SK-N-SH treated with all-trans-retinoic acid at 6 μM for 48 hours (cell line): Measurements from ENCODE around the gene MIB2.

ENCODE experiments used
- ATAC-seq: fragments of 200-7000 bp; cut with Tn5 transposase; 3 replicates; pipeline ENCODE4 v1.9.1; 2020; ENCODE audit warnings: mild to moderate bottlenecking, moderate library complexity
- CREB5 ChIP-seq: fragments of 250-450 bp; sonication (Bioruptor Pico); IDR thresholded peaks from 2 replicates; pipeline ENCODE4 v1.5.1; 2020; ENCODE audit warnings: low read depth, mild to moderate bottlenecking, moderate library complexity
- CSDC2 ChIP-seq: fragments of 250-450 bp; sonication (Bioruptor Pico); IDR thresholded peaks from 2 replicates; pipeline ENCODE4 v1.5.0; 2020; ENCODE audit warnings: mild to moderate bottlenecking, moderate library complexity
- ESRRG ChIP-seq: fragments of 250-450 bp; sonication (Bioruptor Pico); IDR thresholded peaks from 2 replicates; pipeline ENCODE4 v1.6.1; 2021; ENCODE audit warnings: mild to moderate bottlenecking
- OSR1 ChIP-seq: fragments of 250-450 bp; sonication (Bioruptor Pico); IDR thresholded peaks from 2 replicates; pipeline ENCODE4 v1.8.0; 2022; ENCODE audit warnings: moderate library complexity, mild to moderate bottlenecking, inconsistent platforms
- PATZ1 ChIP-seq: fragments of 250-450 bp; sonication (Bioruptor Pico); IDR thresholded peaks from 2 replicates; pipeline ENCODE4 v1.8.0; 2020; ENCODE audit warnings: mild to moderate bottlenecking, moderate library complexity, borderline replicate concordance
- POU6F1 ChIP-seq: fragments of 250-450 bp; sonication (Bioruptor Pico); IDR thresholded peaks from 2 replicates; pipeline ENCODE4 v1.8.0; 2021; ENCODE audit warnings: low read depth, mild to moderate bottlenecking, moderate library complexity, borderline replicate concordance
- PPARA ChIP-seq: fragments of 250-450 bp; sonication (Bioruptor Pico); IDR thresholded peaks from 2 replicates; pipeline ENCODE4 v1.5.0; 2020; ENCODE audit warnings: mild to moderate bottlenecking, borderline replicate concordance
- SNAI2 ChIP-seq: fragments of 250-450 bp; sonication (Bioruptor Pico); IDR thresholded peaks from 2 replicates; pipeline ENCODE4 v1.5.0; 2020; ENCODE audit warnings: mild to moderate bottlenecking, moderate library complexity
- TCF4 ChIP-seq: fragments of 250-450 bp; sonication (Bioruptor Pico); IDR thresholded peaks from 2 replicates; pipeline ENCODE4 v1.8.0; 2021; ENCODE audit warnings: mild to moderate bottlenecking, moderate library complexity, borderline replicate concordance
- TOX ChIP-seq: fragments of 250-450 bp; sonication (Bioruptor Pico); IDR thresholded peaks from 2 replicates; pipeline ENCODE4 v1.8.0; 2021; ENCODE audit warnings: mild to moderate bottlenecking, moderate library complexity, borderline replicate concordance
- TSHZ2 ChIP-seq: fragments of 250-450 bp; sonication (Bioruptor Pico); IDR thresholded peaks from 2 replicates; pipeline ENCODE4 v1.5.0; 2020; ENCODE audit warnings: mild to moderate bottlenecking, moderate library complexity
- ZC3H10 ChIP-seq: fragments of 250-450 bp; sonication (Bioruptor Pico); IDR thresholded peaks from 2 replicates; pipeline ENCODE4 v1.5.1; 2021; ENCODE audit warnings: mild to moderate bottlenecking, moderate library complexity
- ZFP30 ChIP-seq: fragments of 450-650 bp; formaldehyde crosslinking; IDR thresholded peaks from 2 replicates; pipeline ENCODE4 v1.5.0; 2022; ENCODE audit warnings: mild to moderate bottlenecking, moderate library complexity
- ZNF565 ChIP-seq: fragments of 450-650 bp; formaldehyde crosslinking; conservative IDR thresholded peaks from 2 replicates; pipeline ENCODE4 v1.5.0; 2020; ENCODE audit warnings: low read depth, mild to moderate bottlenecking, moderate library complexity
- ZNF70 ChIP-seq: fragments of 450-650 bp; formaldehyde crosslinking; IDR thresholded peaks from 2 replicates; pipeline ENCODE4 v1.5.0; 2020; ENCODE audit warnings: mild to moderate bottlenecking, moderate library complexity
- ZNF8 ChIP-seq: fragments of 450-650 bp; formaldehyde crosslinking; IDR thresholded peaks from 2 replicates; pipeline ENCODE4 v1.5.0; 2020; ENCODE audit warnings: mild to moderate bottlenecking, moderate library complexity

The MIB2 gene

GRCh38 chr1:1599030-1599934 is 16.0 kb upstream of the MIB2 start:
- no peak for TF ChIP-seq ZC3H10 (CRISPR knock-in tag)
- TF ChIP-seq ZNF8 (CRISPR knock-in tag), result no peak
- TF ChIP-seq PPARA (CRISPR knock-in tag), result no peak
- ATAC-seq, result peak; percentile 9; the same call in 1 of the 3 replicates

GRCh38 chr1:1599935-1600860 is 15.1 kb upstream of the MIB2 start, which contains the start of gene FNDC10:
Gene FNDC10 (minus strand): TSS chr1:1600135. CDS start chr1:1600015, 120 bp downstream.
- no peak; the same call in 2 of the 3 replicates for ATAC-seq
- TF ChIP-seq ZFP30 (CRISPR knock-in tag) (no peak), ZC3H10 (CRISPR knock-in tag) (no peak)

GRCh38 chr1:1600861-1601563 is 14.3 kb upstream of the MIB2 start:
- no peak for TF ChIP-seq ZFP30 (CRISPR knock-in tag)
- no peak for TF ChIP-seq TSHZ2 (CRISPR knock-in tag)
- no peak for TF ChIP-seq TCF4 (CRISPR knock-in tag)
- no peak for ATAC-seq

GRCh38 chr1:1601564-1602303 is 13.6 kb upstream of the MIB2 start:
- no peak for TF ChIP-seq OSR1 (CRISPR knock-in tag)
- TF ChIP-seq POU6F1 (CRISPR knock-in tag), result no peak
- TF ChIP-seq CREB5 (CRISPR knock-in tag), result no peak
- TF ChIP-seq SNAI2 (CRISPR knock-in tag), result no peak
- TF ChIP-seq ESRRG (CRISPR knock-in tag), result no peak
- TF ChIP-seq ZNF70, result no peak
- TF ChIP-seq ZNF565 (CRISPR knock-in tag), result no peak
- no peak for TF ChIP-seq TOX (CRISPR knock-in tag)
- TF ChIP-seq PPARA (CRISPR knock-in tag), result no peak
- TF ChIP-seq ZFP30 (CRISPR knock-in tag), result no peak
- TF ChIP-seq TCF4 (CRISPR knock-in tag), result no peak
- no peak for TF ChIP-seq CSDC2
- no peak for TF ChIP-seq PATZ1 (CRISPR knock-in tag)
- no peak for ATAC-seq
